GM12874 (cell line): ENCODE data around the gene RNF169.

Experiments
- CTCF ChIP-seq: IDR thresholded peaks from 2 replicates; pipeline ENCODE4 v1.5.1; 2011; ENCODE audit warnings: low read depth, mild to moderate bottlenecking, control low read depth, low read length, moderate library complexity; ENCODE audit not compliant: insufficient read depth

RNF169 gene

GRCh38 chr11:74744277-74744676 is 4.4 kb upstream of the RNF169 start:
- TF ChIP-seq CTCF: no peak

GRCh38 chr11:74746868-74747267 is 1.8 kb upstream of the RNF169 start:
- TF ChIP-seq CTCF: no peak

DNA sequence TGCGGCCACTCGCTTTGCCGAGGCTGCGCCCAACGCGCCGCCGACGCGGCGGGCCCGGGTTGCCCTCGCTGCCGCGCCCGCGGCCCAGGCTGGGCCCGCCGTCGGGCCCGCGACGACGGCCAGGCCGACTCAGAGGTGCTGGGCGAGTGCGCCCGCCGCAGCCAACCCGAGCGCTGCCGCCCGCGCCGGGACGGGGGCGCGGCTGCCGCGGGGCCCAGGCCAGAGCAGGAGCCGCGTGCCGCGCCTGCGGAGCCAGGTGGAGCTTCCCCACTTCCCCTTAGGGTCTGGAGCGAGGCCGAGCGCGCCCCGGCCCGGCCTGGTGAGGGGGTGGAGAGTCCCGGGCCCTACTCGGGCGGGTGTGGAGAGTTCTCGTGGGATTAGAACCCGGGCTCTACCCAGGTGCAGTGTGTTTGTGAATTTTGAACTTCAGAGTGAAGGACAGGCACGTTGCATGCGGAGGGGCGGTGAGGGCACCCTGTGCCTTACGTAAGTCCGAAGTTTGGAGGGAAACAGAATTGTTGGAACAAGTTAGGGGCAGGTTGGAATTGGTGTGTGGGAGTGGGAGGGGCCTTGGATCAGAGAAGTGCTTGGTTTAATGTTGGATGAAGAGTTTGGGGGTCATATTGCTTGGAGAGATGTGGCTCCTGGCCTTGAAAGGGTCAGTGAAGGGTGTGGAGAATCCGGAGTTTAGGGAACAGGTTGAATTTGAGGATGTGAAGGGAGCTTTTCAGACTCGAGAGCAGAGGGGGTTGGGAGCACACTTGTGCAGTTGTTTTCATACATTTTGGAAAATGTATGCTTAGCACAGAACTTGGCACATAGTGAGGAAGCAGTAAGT is 697 bp downstream of the RNF169 start:
- no peak for TF ChIP-seq CTCF

- no peak for TF ChIP-seq CTCF
Observed at GRCh38 chr11:74749965-74750296, 1.3 kb downstream of the RNF169 start.

GRCh38 chr11:74751303-74751702 is 2.7 kb downstream of the RNF169 start:
- no peak for TF ChIP-seq CTCF

DNA sequence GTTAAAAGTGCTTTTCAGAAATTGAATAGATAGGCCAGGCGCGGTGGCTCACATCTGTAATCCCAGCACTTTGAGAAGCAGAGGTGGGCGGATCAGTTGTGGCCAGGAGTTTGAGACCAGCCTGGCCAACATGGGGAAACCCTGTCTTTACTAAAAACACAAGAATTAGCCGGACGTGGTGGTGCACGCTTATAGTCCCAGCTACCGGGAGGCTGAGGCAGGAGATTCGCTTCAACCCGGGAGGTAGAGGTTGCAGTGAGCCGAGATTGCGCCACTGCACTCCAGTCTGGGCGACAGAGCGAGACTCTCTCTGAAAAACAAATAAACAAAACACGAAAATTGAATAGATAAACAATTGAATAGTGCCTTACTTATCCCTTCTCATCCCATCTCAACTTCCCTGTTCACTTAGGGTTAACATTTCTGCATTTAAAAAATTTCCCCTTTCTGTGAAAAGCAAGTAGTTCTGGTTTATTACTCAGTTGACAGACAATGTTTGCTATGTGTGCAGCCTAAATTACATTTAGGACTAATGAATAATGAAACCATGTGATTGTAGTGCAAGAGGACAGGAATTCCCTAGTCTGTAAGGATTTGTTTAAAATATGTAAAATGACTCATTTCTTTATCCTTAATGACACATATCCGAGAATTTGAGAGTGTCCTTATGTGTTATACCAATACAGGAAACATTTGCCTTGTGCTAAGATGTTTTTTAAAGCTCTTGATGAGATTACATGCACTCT is 6.0 kb downstream of the RNF169 start:
- TF ChIP-seq CTCF: no peak

- TF ChIP-seq CTCF: no peak
Observed at GRCh38 chr11:74755395-74755995, 6.8 kb downstream of the RNF169 start.
